ENCODE results near the gene ATP2C1. TPM values are rescaled to one million over a fixed set of nuclear protein-coding genes. Genes with fewer than 3 reads are reported as not detected.
"Not testable (repeated sequence)": the region's sequence is repeated elsewhere in the genome, so short reads cannot be mapped to it uniquely, and the experiment has no call there.

Gene ATP2C1
- total and polyA plus RNA-seq, 2 of the 13 experiments (the other 11 are each of a cell fraction or from before 2014, with no cell fraction given) = 32.4 to 37.6 TPM

GRCh38 chr3:131042271-131042985 is 148.5 kb downstream of the ATP2C1 start:
- H3K4me2 ChIP-seq (ENCODE audit: low read depth, low read length); H3K9ac ChIP-seq (ENCODE audit: insufficient read depth, low read depth, low read length); BruUV-seq (replicated peaks); H3K36me3 ChIP-seq (replicated peaks in 1 of 2; ENCODE audit: control insufficient read depth in 1 of 2, insufficient read depth in 2 of 2, low read length in 2 of 2); H3K79me2 ChIP-seq (ENCODE audit: insufficient read depth, low read length); ATAC-seq; intact Hi-C loops (cut with micrococcal nuclease; ENCODE audit: unreplicated experiment); FAIRE-seq; H3K27ac ChIP-seq (ENCODE audit: extremely low read length, insufficient read depth, low read length); CTCF ChIA-PET (ENCODE audit: low intra/inter-chr PET ratio, low total read pairs); H2AFZ ChIP-seq (ENCODE audit: low read length); H4K20me1 ChIP-seq (ENCODE audit: insufficient read depth, low read length); H3K9me3 ChIP-seq (ENCODE audit: low read length); H3K27me3 ChIP-seq (ENCODE audit: control insufficient read depth in 1 of 2, insufficient read depth in 2 of 2, low read length in 2 of 2); DNase-seq (ENCODE audit: low spot score); H3K4me1 ChIP-seq (ENCODE audit: insufficient read depth, low read length); H3K4me3 ChIP-seq (replicated peaks in 1 of 3; ENCODE audit: insufficient read depth in 1 of 3, low read depth in 2 of 3, low read length in 3 of 3): not testable (repeated sequence)
- in situ Hi-C loops (cut with HindIII; ENCODE audit: extremely low pct_ligation_motif_present, low pct_unique_long_range_greater_than_20kb) = loop anchor here (25.0 kb wide), 2 partner anchors 445 to 970 kb away; no protein-coding TSS in a partner anchor
- POLR2A ChIA-PET = interaction anchor here (0.6 kb wide), 1 partner anchor 402 kb away, joined by 5 read pairs; no protein-coding TSS in a partner anchor
- 55% methylated on average over 5 of the region's 10 CpGs for WGBS (ENCODE audit: low lambda C conversion rate)

- no TSS peak for BruUV-seq (replicated peaks)
- peak; percentile 19 for DNase-seq (ENCODE audit: low spot score)
- Histone ChIP-seq H3K27me3 (ENCODE audit: control insufficient read depth in 1 of 2, insufficient read depth in 2 of 2, low read length in 2 of 2) (no peaks in the 10 kb centered on the region), H3K4me3 (replicated peaks in 1 of 3; ENCODE audit: insufficient read depth in 1 of 3, low read depth in 2 of 3, low read length in 3 of 3) (no peak overlapping the region), H3K9me3 (ENCODE audit: low read length) (no peaks in the 10 kb centered on the region), H3K9ac (ENCODE audit: insufficient read depth, low read depth, low read length) (no peak overlapping the region), H3K36me3 (replicated peaks in 1 of 2; ENCODE audit: control insufficient read depth in 1 of 2, insufficient read depth in 2 of 2, low read length in 2 of 2) (no peaks in the 10 kb centered on the region), H3K4me1 (ENCODE audit: insufficient read depth, low read length) (peaks cover 14% of the 10 kb centered on the region; the same call in 1 of the 2 replicates), H2AFZ (ENCODE audit: low read length) (peak overlapping the region; percentile 47), H3K4me2 (ENCODE audit: low read depth, low read length) (peak overlapping the region; percentile 13; the same call in 1 of the 2 replicates), H4K20me1 (ENCODE audit: insufficient read depth, low read length) (no peaks in the 10 kb centered on the region), H3K27ac (ENCODE audit: extremely low read length, insufficient read depth, low read length) (no peak overlapping the region), H3K79me2 (ENCODE audit: insufficient read depth, low read length) (no peaks in the 10 kb centered on the region)
- ChIA-PET POLR2A (no interaction called here), CTCF (ENCODE audit: low intra/inter-chr PET ratio, low total read pairs) (no interaction called here)
- peak; percentile 54 for ATAC-seq
- no peak for FAIRE-seq
- WGBS (ENCODE audit: low lambda C conversion rate) = 48% methylated on average over 2 of the region's 2 CpGs
- TF ChIP-seq TOE1 (CRISPR knock-in tag; IDR thresholded peaks at IDR 0.05) (no peak), ZNF431 (CRISPR knock-in tag; IDR thresholded peaks at IDR 0.05; ENCODE audit: borderline replicate concordance, low read depth) (no peak), ZNF574 (CRISPR knock-in tag; IDR thresholded peaks at IDR 0.05) (peak; percentile 98), CTCF (CRISPR knock-in tag; IDR thresholded peaks at IDR 0.05) (peak; percentile 26; the same call in 1 of the 2 replicates), TFAP4 (IDR thresholded peaks at IDR 0.05; ENCODE audit: borderline replicate concordance, low read depth) (peak; percentile 71; the same call in 1 of the 2 replicates)
- in situ Hi-C loops (cut with HindIII; ENCODE audit: extremely low pct_ligation_motif_present, low pct_unique_long_range_greater_than_20kb) = loop anchor here (25.0 kb wide), 2 partner anchors 440 to 965 kb away; no protein-coding TSS in a partner anchor
- intact Hi-C loops (cut with micrococcal nuclease; ENCODE audit: unreplicated experiment) = no loop called here
These were observed 153.7 kb downstream of the ATP2C1 start for GRCh38 chr3:131047582-131047981.

Measured in HepG2 (cell line).